ENCODE measurements around the gene ANO3.

- TF ChIP-seq TAF1 (IDR thresholded peaks at IDR 0.05; ENCODE audit: borderline replicate concordance, low read depth, low read length) (no peak), POLR2A (IDR thresholded peaks at IDR 0.05; ENCODE audit: low read depth, low read length) (no peak)
Observed at GRCh38 chr11:26353010-26353409, 21.1 kb downstream of the ANO3 start.

Measured in GM12892 (cell line).